ENCODE data around the gene NSMCE4A. TPM values are rescaled to one million over a fixed set of nuclear protein-coding genes. Genes with fewer than 3 reads are reported as not detected.
A peak's percentile ranks its signal among the peaks of the same experiment; 100 is the strongest.

NSMCE4A gene
- total RNA-seq, 1 experiment from 2014 or later: 64.4 TPM

DNA sequence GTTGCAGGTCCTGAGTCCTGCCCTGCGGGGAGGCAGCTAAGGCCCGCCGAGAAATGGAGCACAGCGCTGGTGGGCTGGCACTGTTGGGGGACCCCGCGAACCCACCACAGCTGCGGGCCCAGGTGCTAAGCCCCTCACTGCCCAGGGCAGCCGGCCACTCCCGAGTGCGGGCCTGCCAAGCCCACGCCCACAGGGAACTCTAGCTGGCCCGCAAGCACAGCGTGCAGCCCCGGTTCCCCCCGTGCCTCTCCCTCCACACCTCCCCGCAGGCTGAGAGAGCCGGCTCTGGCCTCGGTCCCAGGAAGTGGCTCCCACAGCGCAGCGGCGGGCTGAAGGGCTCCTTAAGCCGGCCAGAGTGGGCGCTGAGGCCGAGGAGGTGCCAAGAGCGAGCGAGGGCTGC is 3.5 kb upstream of the NSMCE4A start:
- ATAC-seq (no peak), DNase-seq (ENCODE audit: low spot score) (no peak)
- peaks cover 24% of the 10 kb centered on the region for H3K36me3 Mint-ChIP-seq
- TF ChIP-seq TEAD1 (CRISPR knock-in tag; IDR thresholded peaks at IDR 0.05): no peak
- ChIA-PET CTCF (interaction anchor here (0.9 kb wide), 1 partner anchor 73 kb away, joined by 3 read pairs; no protein-coding TSS in a partner anchor), POLR2A (no interaction called here)
- H3K9me3 Mint-ChIP-seq: peaks cover 35% of the 10 kb centered on the region
- peaks cover 7% of the 10 kb centered on the region for H3K27me3 Mint-ChIP-seq (ENCODE audit: low read depth)
- H3K27ac Mint-ChIP-seq: no peak overlapping the region
- H3K4me3 Mint-ChIP-seq: no peak overlapping the region
- peaks cover 1% of the 10 kb centered on the region for H3K4me1 Mint-ChIP-seq

DNA sequence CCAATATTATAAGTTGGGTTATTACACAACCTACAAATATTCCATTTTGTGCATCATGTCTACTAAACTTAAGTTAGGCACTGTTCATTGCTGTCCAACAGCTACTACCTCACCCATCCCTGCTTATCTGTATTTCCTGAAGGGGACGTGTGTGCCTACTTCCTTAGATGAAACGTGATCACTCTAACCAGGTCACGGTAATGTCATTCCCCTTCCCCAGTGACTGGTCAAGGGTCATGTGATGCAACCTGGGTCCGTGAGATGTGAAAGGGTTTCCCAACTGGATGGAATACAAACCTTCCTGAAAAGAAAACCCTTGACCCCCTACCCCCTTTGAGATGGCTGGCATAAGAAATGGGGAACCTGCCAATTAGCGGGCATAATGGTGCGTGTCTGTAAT is 1.6 kb upstream of the NSMCE4A start:
- no peak for TF ChIP-seq CREB1 (CRISPR knock-in tag; IDR thresholded peaks at IDR 0.05)
- ATAC-seq (no peak), DNase-seq (ENCODE audit: low spot score) (no peak)
- ChIA-PET POLR2A (no interaction called here), CTCF (no interaction called here)
- peaks cover 28% of the 10 kb centered on the region for H3K9me3 Mint-ChIP-seq
- H3K27me3 Mint-ChIP-seq (ENCODE audit: low read depth): peaks cover 6% of the 10 kb centered on the region; the same call in 1 of the 2 replicates
- H3K27ac Mint-ChIP-seq: no peak overlapping the region
- H3K36me3 Mint-ChIP-seq: peaks cover 30% of the 10 kb centered on the region
- H3K4me1 Mint-ChIP-seq: peaks cover 9% of the 10 kb centered on the region
- no peak overlapping the region for H3K4me3 Mint-ChIP-seq

DNA sequence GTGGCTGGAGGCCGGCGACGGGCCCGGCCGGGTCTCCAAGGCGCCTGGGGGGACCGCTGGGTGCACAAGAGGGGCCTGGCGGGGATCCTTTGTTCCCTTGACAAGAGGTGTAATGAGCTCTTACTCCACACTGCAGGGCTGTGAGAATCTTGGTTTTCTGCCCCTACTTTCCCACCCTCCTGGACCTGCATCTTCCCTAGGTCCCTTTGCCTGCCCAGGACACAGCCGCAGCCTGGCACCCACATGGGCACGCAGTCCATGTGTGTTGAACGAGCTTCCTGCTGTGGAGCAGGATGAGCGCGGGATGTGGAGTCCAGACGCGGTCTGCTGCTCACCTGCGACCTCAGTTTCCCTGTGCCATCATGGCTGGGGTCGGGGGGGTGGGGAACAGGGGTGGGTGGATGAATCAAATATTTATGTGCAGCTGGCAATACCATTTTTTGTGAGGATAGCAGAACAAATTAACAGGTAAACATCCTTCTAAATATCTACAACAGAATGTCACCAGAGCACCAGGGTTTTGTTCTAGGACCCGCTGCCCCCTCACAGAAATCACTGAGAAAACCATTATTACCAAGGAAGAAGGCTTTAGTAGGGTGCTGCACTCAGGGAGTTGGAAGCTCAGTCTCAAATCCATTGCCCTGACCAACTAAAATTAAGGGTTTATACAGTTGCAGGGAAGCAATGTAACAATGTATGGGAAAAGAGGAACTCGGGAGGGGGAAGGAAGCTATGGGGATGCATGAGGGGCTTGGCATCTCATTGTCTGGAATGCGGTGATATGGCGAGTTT is 474 bp upstream of the NSMCE4A start:
- ChIA-PET CTCF (interaction anchor here (0.6 to 1.6 kb wide), 10 partner anchors 18 to 323 kb away, joined by 3 to 10 read pairs (median 4); no protein-coding TSS in a partner anchor), POLR2A (interaction anchor here (0.5 to 0.6 kb wide), 2 partner anchors 16 to 1825 kb away, joined by 3 to 5 read pairs; no protein-coding TSS in a partner anchor)
- ATAC-seq (peak; percentile 89), DNase-seq (ENCODE audit: low spot score) (no peak)
- Mint-ChIP-seq H3K4me1 (peaks cover 9% of the 10 kb centered on the region), H3K27me3 (ENCODE audit: low read depth) (peaks cover 2% of the 10 kb centered on the region; the same call in 1 of the 2 replicates), H3K9me3 (peaks cover 23% of the 10 kb centered on the region), H3K36me3 (peaks cover 39% of the 10 kb centered on the region), H3K4me3 (peak overlapping the region; percentile 56), H3K27ac (0 out of 2 replicates have a peak overlapping the region, but pooled peaks have one; percentile 32)
- TF ChIP-seq NR2C2 (CRISPR knock-in tag; IDR thresholded peaks at IDR 0.05): no peak
- no peak for TF ChIP-seq NFATC4 (CRISPR knock-in tag; IDR thresholded peaks at IDR 0.05)
- TF ChIP-seq CBFB (CRISPR knock-in tag; IDR thresholded peaks at IDR 0.05; ENCODE audit: low read depth): no peak
- TF ChIP-seq, protein P1, sequence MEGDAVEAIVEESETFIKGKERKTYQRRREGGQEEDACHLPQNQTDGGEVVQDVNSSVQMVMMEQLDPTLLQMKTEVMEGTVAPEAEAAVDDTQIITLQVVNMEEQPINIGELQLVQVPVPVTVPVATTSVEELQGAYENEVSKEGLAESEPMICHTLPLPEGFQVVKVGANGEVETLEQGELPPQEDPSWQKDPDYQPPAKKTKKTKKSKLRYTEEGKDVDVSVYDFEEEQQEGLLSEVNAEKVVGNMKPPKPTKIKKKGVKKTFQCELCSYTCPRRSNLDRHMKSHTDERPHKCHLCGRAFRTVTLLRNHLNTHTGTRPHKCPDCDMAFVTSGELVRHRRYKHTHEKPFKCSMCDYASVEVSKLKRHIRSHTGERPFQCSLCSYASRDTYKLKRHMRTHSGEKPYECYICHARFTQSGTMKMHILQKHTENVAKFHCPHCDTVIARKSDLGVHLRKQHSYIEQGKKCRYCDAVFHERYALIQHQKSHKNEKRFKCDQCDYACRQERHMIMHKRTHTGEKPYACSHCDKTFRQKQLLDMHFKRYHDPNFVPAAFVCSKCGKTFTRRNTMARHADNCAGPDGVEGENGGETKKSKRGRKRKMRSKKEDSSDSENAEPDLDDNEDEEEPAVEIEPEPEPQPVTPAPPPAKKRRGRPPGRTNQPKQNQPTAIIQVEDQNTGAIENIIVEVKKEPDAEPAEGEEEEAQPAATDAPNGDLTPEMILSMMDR (IDR thresholded peaks at IDR 0.05): no peak
- TF ChIP-seq, protein P2, sequence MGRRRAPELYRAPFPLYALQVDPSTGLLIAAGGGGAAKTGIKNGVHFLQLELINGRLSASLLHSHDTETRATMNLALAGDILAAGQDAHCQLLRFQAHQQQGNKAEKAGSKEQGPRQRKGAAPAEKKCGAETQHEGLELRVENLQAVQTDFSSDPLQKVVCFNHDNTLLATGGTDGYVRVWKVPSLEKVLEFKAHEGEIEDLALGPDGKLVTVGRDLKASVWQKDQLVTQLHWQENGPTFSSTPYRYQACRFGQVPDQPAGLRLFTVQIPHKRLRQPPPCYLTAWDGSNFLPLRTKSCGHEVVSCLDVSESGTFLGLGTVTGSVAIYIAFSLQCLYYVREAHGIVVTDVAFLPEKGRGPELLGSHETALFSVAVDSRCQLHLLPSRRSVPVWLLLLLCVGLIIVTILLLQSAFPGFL (CRISPR knock-in tag; IDR thresholded peaks at IDR 0.05; ENCODE audit: borderline replicate concordance): no peak
- no peak for TF ChIP-seq GTF2I (CRISPR knock-in tag; conservative IDR thresholded peaks at IDR 0.05)
- 0 out of 2 replicates have a peak, but pooled peaks have one; percentile 8 for TF ChIP-seq TP53 (CRISPR knock-in tag; IDR thresholded peaks at IDR 0.05)
- no peak for TF ChIP-seq ZNF263 (CRISPR knock-in tag; IDR thresholded peaks at IDR 0.05; ENCODE audit: low read depth)
- TF ChIP-seq ZNF423 (CRISPR knock-in tag; IDR thresholded peaks at IDR 0.05): peak; percentile 94
- no peak for TF ChIP-seq SOX15 (CRISPR knock-in tag; IDR thresholded peaks at IDR 0.05)
- no peak for TF ChIP-seq ATF1 (CRISPR knock-in tag; IDR thresholded peaks at IDR 0.05)
- TF ChIP-seq CREM (CRISPR knock-in tag; IDR thresholded peaks at IDR 0.05): no peak
- TF ChIP-seq, protein P3, sequence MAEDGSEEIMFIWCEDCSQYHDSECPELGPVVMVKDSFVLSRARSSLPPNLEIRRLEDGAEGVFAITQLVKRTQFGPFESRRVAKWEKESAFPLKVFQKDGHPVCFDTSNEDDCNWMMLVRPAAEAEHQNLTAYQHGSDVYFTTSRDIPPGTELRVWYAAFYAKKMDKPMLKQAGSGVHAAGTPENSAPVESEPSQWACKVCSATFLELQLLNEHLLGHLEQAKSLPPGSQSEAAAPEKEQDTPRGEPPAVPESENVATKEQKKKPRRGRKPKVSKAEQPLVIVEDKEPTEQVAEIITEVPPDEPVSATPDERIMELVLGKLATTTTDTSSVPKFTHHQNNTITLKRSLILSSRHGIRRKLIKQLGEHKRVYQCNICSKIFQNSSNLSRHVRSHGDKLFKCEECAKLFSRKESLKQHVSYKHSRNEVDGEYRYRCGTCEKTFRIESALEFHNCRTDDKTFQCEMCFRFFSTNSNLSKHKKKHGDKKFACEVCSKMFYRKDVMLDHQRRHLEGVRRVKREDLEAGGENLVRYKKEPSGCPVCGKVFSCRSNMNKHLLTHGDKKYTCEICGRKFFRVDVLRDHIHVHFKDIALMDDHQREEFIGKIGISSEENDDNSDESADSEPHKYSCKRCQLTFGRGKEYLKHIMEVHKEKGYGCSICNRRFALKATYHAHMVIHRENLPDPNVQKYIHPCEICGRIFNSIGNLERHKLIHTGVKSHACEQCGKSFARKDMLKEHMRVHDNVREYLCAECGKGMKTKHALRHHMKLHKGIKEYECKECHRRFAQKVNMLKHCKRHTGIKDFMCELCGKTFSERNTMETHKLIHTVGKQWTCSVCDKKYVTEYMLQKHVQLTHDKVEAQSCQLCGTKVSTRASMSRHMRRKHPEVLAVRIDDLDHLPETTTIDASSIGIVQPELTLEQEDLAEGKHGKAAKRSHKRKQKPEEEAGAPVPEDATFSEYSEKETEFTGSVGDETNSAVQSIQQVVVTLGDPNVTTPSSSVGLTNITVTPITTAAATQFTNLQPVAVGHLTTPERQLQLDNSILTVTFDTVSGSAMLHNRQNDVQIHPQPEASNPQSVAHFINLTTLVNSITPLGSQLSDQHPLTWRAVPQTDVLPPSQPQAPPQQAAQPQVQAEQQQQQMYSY (CRISPR knock-in tag; IDR thresholded peaks at IDR 0.05): no peak
- TF ChIP-seq, protein P4, sequence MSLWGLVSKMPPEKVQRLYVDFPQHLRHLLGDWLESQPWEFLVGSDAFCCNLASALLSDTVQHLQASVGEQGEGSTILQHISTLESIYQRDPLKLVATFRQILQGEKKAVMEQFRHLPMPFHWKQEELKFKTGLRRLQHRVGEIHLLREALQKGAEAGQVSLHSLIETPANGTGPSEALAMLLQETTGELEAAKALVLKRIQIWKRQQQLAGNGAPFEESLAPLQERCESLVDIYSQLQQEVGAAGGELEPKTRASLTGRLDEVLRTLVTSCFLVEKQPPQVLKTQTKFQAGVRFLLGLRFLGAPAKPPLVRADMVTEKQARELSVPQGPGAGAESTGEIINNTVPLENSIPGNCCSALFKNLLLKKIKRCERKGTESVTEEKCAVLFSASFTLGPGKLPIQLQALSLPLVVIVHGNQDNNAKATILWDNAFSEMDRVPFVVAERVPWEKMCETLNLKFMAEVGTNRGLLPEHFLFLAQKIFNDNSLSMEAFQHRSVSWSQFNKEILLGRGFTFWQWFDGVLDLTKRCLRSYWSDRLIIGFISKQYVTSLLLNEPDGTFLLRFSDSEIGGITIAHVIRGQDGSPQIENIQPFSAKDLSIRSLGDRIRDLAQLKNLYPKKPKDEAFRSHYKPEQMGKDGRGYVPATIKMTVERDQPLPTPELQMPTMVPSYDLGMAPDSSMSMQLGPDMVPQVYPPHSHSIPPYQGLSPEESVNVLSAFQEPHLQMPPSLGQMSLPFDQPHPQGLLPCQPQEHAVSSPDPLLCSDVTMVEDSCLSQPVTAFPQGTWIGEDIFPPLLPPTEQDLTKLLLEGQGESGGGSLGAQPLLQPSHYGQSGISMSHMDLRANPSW (CRISPR knock-in tag; conservative IDR thresholded peaks at IDR 0.05; ENCODE audit: low read depth): no peak
- TF ChIP-seq, protein P5, sequence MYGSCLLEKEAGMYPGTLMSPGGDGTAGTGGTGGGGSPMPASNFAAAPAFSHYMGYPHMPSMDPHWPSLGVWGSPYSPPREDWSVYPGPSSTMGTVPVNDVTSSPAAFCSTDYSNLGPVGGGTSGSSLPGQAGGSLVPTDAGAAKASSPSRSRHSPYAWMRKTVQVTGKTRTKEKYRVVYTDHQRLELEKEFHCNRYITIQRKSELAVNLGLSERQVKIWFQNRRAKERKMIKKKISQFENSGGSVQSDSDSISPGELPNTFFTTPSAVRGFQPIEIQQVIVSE (CRISPR knock-in tag; IDR thresholded peaks at IDR 0.05; ENCODE audit: borderline replicate concordance): no peak
- TF ChIP-seq, protein P6, sequence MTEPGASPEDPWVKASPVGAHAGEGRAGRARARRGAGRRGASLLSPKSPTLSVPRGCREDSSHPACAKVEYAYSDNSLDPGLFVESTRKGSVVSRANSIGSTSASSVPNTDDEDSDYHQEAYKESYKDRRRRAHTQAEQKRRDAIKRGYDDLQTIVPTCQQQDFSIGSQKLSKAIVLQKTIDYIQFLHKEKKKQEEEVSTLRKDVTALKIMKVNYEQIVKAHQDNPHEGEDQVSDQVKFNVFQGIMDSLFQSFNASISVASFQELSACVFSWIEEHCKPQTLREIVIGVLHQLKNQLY (CRISPR knock-in tag; IDR thresholded peaks at IDR 0.05): no peak
